GM12878 (cell line): ENCODE results near the gene ABCG1. TPM values are rescaled to one million over a fixed set of nuclear protein-coding genes. Genes with fewer than 3 reads are reported as not detected.

Experiments
- ATAC-seq: fragments of 200-7000 bp; cut with Tn5 transposase; 3 replicates; pipeline ENCODE4 v1.9.1; 2020; ENCODE audit warnings: mild to moderate bottlenecking, moderate library complexity
- BruUV-seq: library from RNA; stranded (reverse); fragments of 400-500 nt; replicated peaks from 2 replicates; lab custom pipeline; 2021; lab: Mats Ljungman, UMichigan
- CTCF ChIA-PET: fragments of 300-600 bp; sonication (Branson Sonifier 250); formaldehyde crosslinking; extraction: SDS; loops from one replicate; lab custom pipeline; 2021; ENCODE audit warnings: inconsistent platforms; lab: Yijun Ruan, JAX
- POLR2A ChIA-PET: fragments of 350-600 bp; formaldehyde crosslinking; extraction: SDS; loops from one replicate; lab custom pipeline; 2021; ENCODE audit warnings: inconsistent platforms; lab: Charles Lee
- RAD21 ChIA-PET: fragments of 300-600 bp; sonication (Branson Sonifier 250); formaldehyde crosslinking; loops from one replicate; lab custom pipeline; 2023; ENCODE audit warnings: antibody characterized with exemption; ENCODE audit not compliant: unreplicated experiment; lab: Charles Lee
- SMC1A ChIA-PET: fragments of 300-600 bp; sonication (Branson Sonifier 250); formaldehyde crosslinking; loops from one replicate; lab custom pipeline; 2023; ENCODE audit not compliant: unreplicated experiment, uncharacterized antibody; lab: Charles Lee
- DNase-seq: peaks from one replicate; pipeline ENCODE4 v3.0.0-alpha.2; 2011; ENCODE audit warnings: low read depth, low spot score
- FAIRE-seq: peaks from 3 replicates; lab custom pipeline; 2011; peaks lifted over from hg19 to GRCh38; lab: Jason Lieb, UNC
- H2AFZ ChIP-seq: 2 replicates; pipeline ENCODE4 v1.6.0; 2011; ENCODE audit warnings: low read depth, low read length, control low read depth; ENCODE audit not compliant: control insufficient read depth
- H3K27ac ChIP-seq: 2 replicates; pipeline ENCODE4 v1.5.1; 2011; ENCODE audit warnings: control low read depth; ENCODE audit not compliant: control insufficient read depth, insufficient read depth
- H3K27me3 ChIP-seq, 2 experiments: replicated peaks in 1 of 2; 2 replicates each; pipeline versions ENCODE4 v1.6.0 to v1.6.1; 2011; ENCODE audit warnings: low read length in 1 of 2; ENCODE audit not compliant: control insufficient read depth in 2 of 2, insufficient read depth in 2 of 2
- H3K36me3 ChIP-seq, 2 experiments: 2 replicates each; pipeline ENCODE4 v1.5.1; 2011; ENCODE audit warnings: low read length in 1 of 2; ENCODE audit not compliant: control insufficient read depth in 2 of 2, insufficient read depth in 2 of 2
- H3K4me1 ChIP-seq: 2 replicates; pipeline ENCODE4 v1.6.1; 2011; ENCODE audit warnings: mild to moderate bottlenecking, low read length, moderate library complexity, mixed read lengths; ENCODE audit not compliant: control insufficient read depth, insufficient read depth
- H3K4me2 ChIP-seq: 2 replicates; pipeline ENCODE4 v1.6.0; 2011; ENCODE audit warnings: control low read depth; ENCODE audit not compliant: control insufficient read depth, insufficient read depth
- H3K4me3 ChIP-seq: fragments of 200-600 bp; sonication (generic); 2 replicates; pipeline ENCODE4 v1.5.1; 2016
- H3K79me2 ChIP-seq: 2 replicates; pipeline ENCODE4 v1.6.0; 2011; ENCODE audit warnings: low read length; ENCODE audit not compliant: control insufficient read depth, insufficient read depth
- H3K9ac ChIP-seq: 2 replicates; pipeline ENCODE4 v1.8.0; 2011; ENCODE audit warnings: low read length, control low read depth, mixed read lengths; ENCODE audit not compliant: control insufficient read depth, insufficient read depth
- H3K9me3 ChIP-seq: replicated peaks from 3 replicates; pipeline ENCODE4 v1.5.1; 2011; ENCODE audit warnings: mild to moderate bottlenecking, low read length; ENCODE audit not compliant: control insufficient read depth, insufficient read depth
- H4K20me1 ChIP-seq: 2 replicates; pipeline ENCODE4 v1.6.0; 2011; ENCODE audit not compliant: control insufficient read depth, insufficient read depth
- CBFB ChIP-seq: IDR thresholded peaks from 2 replicates; pipeline ENCODE4 v1.6.1; 2016; ENCODE audit warnings: antibody characterized with exemption, low read depth
- CBX3 ChIP-seq: fragments of 200-600 bp; sonication (generic); IDR thresholded peaks from 2 replicates; pipeline ENCODE4 v1.6.1; 2016; ENCODE audit warnings: low read depth, borderline replicate concordance
- EP300 ChIP-seq, 2 experiments: fragments of 150-350 bp in 1 of 2; IDR thresholded peaks; 2 replicates each; pipeline ENCODE4 v1.6.1; 2011 to 2012; ENCODE audit warnings: low read depth in 2 of 2, low read length in 2 of 2, borderline replicate concordance in 1 of 2, improper control_type of control experiment in 1 of 2, inconsistent platforms in 1 of 2; ENCODE audit not compliant: control insufficient read depth in 1 of 2
- FOS ChIP-seq: IDR thresholded peaks from 3 replicates; pipeline ENCODE4 v1.6.1; 2011; ENCODE audit warnings: borderline replicate concordance; ENCODE audit not compliant: insufficient read length; ENCODE audit errors: extremely low read depth
- HDGF ChIP-seq: fragments of 450-650 bp; IDR thresholded peaks from 2 replicates; pipeline ENCODE4 v1.6.1; 2016; ENCODE audit warnings: antibody characterized with exemption
- KLF5 ChIP-seq: fragments of 450-650 bp; IDR thresholded peaks from 2 replicates; pipeline ENCODE4 v1.6.1; 2014; ENCODE audit warnings: mild to moderate bottlenecking; ENCODE audit not compliant: partially characterized antibody
- RFX5 ChIP-seq: IDR thresholded peaks from 2 replicates; pipeline ENCODE4 v1.6.1; 2011; ENCODE audit warnings: low read depth, low read length, improper control_type of control experiment
- RUNX3 ChIP-seq: IDR thresholded peaks from 2 replicates; pipeline ENCODE4 v1.6.1; 2012; ENCODE audit warnings: low read length, inconsistent platforms
- SMARCA5 ChIP-seq: fragments of 450-650 bp; IDR thresholded peaks from 2 replicates; pipeline ENCODE4 v1.6.1; 2017; ENCODE audit warnings: mild to moderate bottlenecking
- WGBS: methylation state at CpG from one replicate; pipeline ENCODE4 v1.1.6; 2016; ENCODE audit warnings: low lambda C conversion rate; ENCODE audit not compliant: insufficient replicate concordance, insufficient coverage; ENCODE audit errors: missing lambda C conversion rate; 5-methylcytosine and 5-hydroxymethylcytosine counted together
- in situ Hi-C: fragments of 300-500 bp; cut with MboI; formaldehyde crosslinking; loops from 9 replicates; pipeline ENCODE4 v1.14.3; 2018; ENCODE audit warnings: mixed read lengths
- intact Hi-C: fragments of 100-400 bp; cut with micrococcal nuclease; formaldehyde crosslinking; loops from one replicate; pipeline ENCODE4 v1.14.2; 2022; ENCODE audit not compliant: unreplicated experiment
- polyA plus RNA-seq, 11 experiments: library from polyadenylated mRNA; depleted of rRNA in 4 of 11; unstranded in 6 of 11; stranded (reverse) in 5 of 11; fragments of >200 nt; fragmentation: Nextera tagmentation in 4 of 11; fragmentation: Illumina TruSeq in 1 of 11; extraction: Ambion mirVana in 4 of 11; extraction: Trizol in 1 of 11; gene quantifications; 1 replicate in 1 of 11; 2 replicates in 10 of 11; pipeline versions ENCODE4 v1.2.1 to v1.2.3, GENCODE V29; 2011 to 2016; ENCODE audit warnings: inconsistent platforms in 2 of 11, missing spikeins in 2 of 11, low read depth in 1 of 11
- total RNA-seq, 4 experiments: library from RNA; depleted of rRNA in 3 of 4; stranded (reverse); fragments of >200 nt in 3 of 4; fragmentation: Illumina TruSeq in 1 of 4; extraction: Trizol in 1 of 4; gene quantifications; 2 replicates each; pipeline versions ENCODE4 v1.2.1 to v1.2.3, GENCODE V29; 2013 to 2021

ABCG1 gene
- total and polyA plus RNA-seq, 10 of the 15 experiments (the other 5 are each of a cell fraction or from before 2014, with no cell fraction given): 0.59 to 19.3 (median 5.7) TPM

DNA sequence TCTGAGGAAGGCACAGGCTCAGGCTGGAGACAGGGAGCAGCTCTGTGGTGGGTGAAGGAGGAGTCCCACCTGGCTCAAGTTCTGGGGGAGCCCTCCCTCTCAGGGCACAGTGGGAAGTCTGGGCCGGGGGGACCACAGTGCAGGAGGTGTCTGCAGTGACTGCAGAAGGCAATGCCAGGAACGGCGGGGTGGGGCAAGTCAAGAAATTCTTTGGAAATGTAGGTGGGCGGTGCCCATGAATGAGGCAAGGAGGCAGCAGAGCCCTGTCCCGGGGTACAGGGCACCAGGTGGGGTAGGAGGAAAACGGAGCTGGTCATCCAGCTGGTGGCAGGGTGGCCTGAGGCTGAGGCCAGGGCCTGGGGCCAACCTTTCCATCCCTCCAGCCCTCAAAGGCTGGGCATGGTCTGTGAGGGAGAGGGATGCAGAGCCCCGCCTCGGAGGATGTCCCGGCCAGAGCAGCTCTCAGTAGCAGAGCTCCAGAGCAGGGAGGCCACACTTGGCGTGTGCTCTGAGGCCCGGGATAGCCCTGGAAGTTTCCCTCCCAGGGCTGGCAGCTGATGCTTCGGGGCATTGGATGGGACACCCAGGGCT is 91.6 kb downstream of the ABCG1 start:
- DNase-seq: no peak
- intact Hi-C loops: no loop called here
- ChIA-PET POLR2A (interaction anchor here (0.8 to 1.4 kb wide), 2 partner anchors 25 to 115 kb away, joined by 3 to 4 read pairs; no protein-coding TSS in a partner anchor), CTCF (interaction anchor here (0.6 to 4.8 kb wide), 48 partner anchors 8 to 349 kb away, joined by 3 to 68 read pairs (median 5); partner anchors contain the start of gene TFF1), RAD21 (interaction anchor here (0.6 to 3.1 kb wide), 36 partner anchors 9 to 227 kb away, joined by 3 to 45 read pairs (median 5); partner anchors contain the start of gene TMPRSS3)
- no peaks in the 10 kb centered on the region for H4K20me1 ChIP-seq
- H3K9me3 ChIP-seq: no peaks in the 10 kb centered on the region
- H3K4me2 ChIP-seq: no peak overlapping the region
- ATAC-seq: no peak
- no peak overlapping the region for H3K27ac ChIP-seq
- 78% methylated on average over 12 of the region's 12 CpGs for WGBS
- TF ChIP-seq KLF5: no peak
- no peak for TF ChIP-seq EP300 (IDR thresholded peaks at IDR 0.05; ENCODE audit: borderline replicate concordance in 1 of 2, control insufficient read depth in 1 of 2, low read depth in 2 of 2, low read length in 2 of 2)
- no peak for TF ChIP-seq SMARCA5
- no peak for TF ChIP-seq RUNX3
- no peak for TF ChIP-seq HDGF
- no peak for TF ChIP-seq FOS
- TF ChIP-seq CBX3: no peak
- TF ChIP-seq CBFB: no peak
- TF ChIP-seq RFX5: no peak
- TF ChIP-seq, all 136 proteins: peak for 0
- H3K79me2 ChIP-seq: no peaks in the 10 kb centered on the region
- H2AFZ ChIP-seq: no peak overlapping the region
- BruUV-seq: no TSS peak
- in situ Hi-C loops: no loop called here
- H3K36me3 ChIP-seq: no peaks in the 10 kb centered on the region
- SMC1A ChIA-PET: interaction anchor here (0.6 to 4.1 kb wide), 32 partner anchors 9 to 228 kb away, joined by 3 to 28 read pairs (median 5); no protein-coding TSS in a partner anchor
- no peak overlapping the region for H3K9ac ChIP-seq
- H3K27me3 ChIP-seq: no peaks in the 10 kb centered on the region
- H3K4me3 ChIP-seq: no peak overlapping the region
- no peak for FAIRE-seq
- no peaks in the 10 kb centered on the region for H3K4me1 ChIP-seq
